Mucosa of rectum (tissue), 2 donors: ENCODE data around the gene AUP1.

Source experiments
- H3K27ac ChIP-seq, 2 donors: one replicate each; pipeline ENCODE4 v1.7.0; 2013; ENCODE audit warnings: inconsistent platforms in 2 of 2, low read depth in 2 of 2, low read length in 2 of 2
- H3K27me3 ChIP-seq, 2 donors: one replicate each; pipeline ENCODE4 v1.7.0; 2013; ENCODE audit warnings: low read length in 2 of 2; ENCODE audit not compliant: control insufficient read depth in 2 of 2, insufficient read depth in 2 of 2
- H3K36me3 ChIP-seq, 2 donors: one replicate each; pipeline ENCODE4 v1.7.0; 2013; ENCODE audit warnings: low read length in 2 of 2; ENCODE audit not compliant: control insufficient read depth in 2 of 2, insufficient read depth in 2 of 2
- H3K4me1 ChIP-seq, 2 donors: one replicate each; pipeline ENCODE4 v1.7.0; 2013; ENCODE audit warnings: low read length in 2 of 2, mild to moderate bottlenecking in 1 of 2; ENCODE audit not compliant: control insufficient read depth in 2 of 2, insufficient read depth in 2 of 2
- H3K4me3 ChIP-seq, 2 donors: one replicate each; pipeline ENCODE4 v1.7.0; 2013; ENCODE audit warnings: low read length in 2 of 2
- H3K9ac ChIP-seq, 2 donors: one replicate each; pipeline ENCODE4 v1.7.0; 2013; ENCODE audit warnings: low read length in 2 of 2, low read depth in 1 of 2, mild to moderate bottlenecking in 1 of 2
- H3K9me3 ChIP-seq, 2 donors: one replicate each; pipeline ENCODE4 v1.7.0; 2013; ENCODE audit warnings: low read length in 2 of 2; ENCODE audit not compliant: control insufficient read depth in 2 of 2
- donor health status: healthy.
- donor health status: Normal muscosa, but diverticular disease.

Gene AUP1

GRCh38 chr2:74550231-74550630 is 20.7 kb upstream of the AUP1 start:
- H3K36me3 ChIP-seq = no peaks in the 10 kb centered on the region
- no peak overlapping the region for H3K9ac ChIP-seq
- H3K4me3 ChIP-seq = no peak overlapping the region
- H3K27ac ChIP-seq = no peak overlapping the region
- no peaks in the 10 kb centered on the region for H3K9me3 ChIP-seq
- H3K27me3 ChIP-seq = no peaks in the 10 kb centered on the region
- H3K4me1 ChIP-seq = peaks cover 5 to 23% of the 10 kb centered on the region in 2 donors

- H3K9me3 ChIP-seq = no peaks in the 10 kb centered on the region
- no peaks in the 10 kb centered on the region for H3K27me3 ChIP-seq
- H3K27ac ChIP-seq = peak overlapping the region; percentile 43 to 57
- H3K9ac ChIP-seq = peak overlapping the region; percentile 52 to 74
- no peaks in the 10 kb centered on the region for H3K36me3 ChIP-seq
- H3K4me1 ChIP-seq = peaks cover 5 to 23% of the 10 kb centered on the region in 2 donors
- H3K4me3 ChIP-seq = peak overlapping the region; percentile 66 to 67
Measured at GRCh38 chr2:74548900-74549826, 19.7 kb upstream of the AUP1 start.

GRCh38 chr2:74548285-74548899 is 18.9 kb upstream of the AUP1 start:
- H3K4me3 ChIP-seq = peak overlapping the region; percentile 59 to 67
- H3K9ac ChIP-seq = peak overlapping the region; percentile 49 to 74
- H3K36me3 ChIP-seq = no peaks in the 10 kb centered on the region
- no peaks in the 10 kb centered on the region for H3K9me3 ChIP-seq
- H3K27ac ChIP-seq = peak overlapping the region; percentile 43 to 57
- peaks cover 5 to 22% of the 10 kb centered on the region in 2 donors for H3K4me1 ChIP-seq
- no peaks in the 10 kb centered on the region for H3K27me3 ChIP-seq

- no peaks in the 10 kb centered on the region for H3K9me3 ChIP-seq
- no peak overlapping the region for H3K27ac ChIP-seq
- H3K4me3 ChIP-seq = no peak overlapping the region
- H3K36me3 ChIP-seq = no peaks in the 10 kb centered on the region
- peaks cover 5 to 19% of the 10 kb centered on the region in 2 donors for H3K4me1 ChIP-seq
- no peaks in the 10 kb centered on the region for H3K27me3 ChIP-seq
- H3K9ac ChIP-seq = no peak overlapping the region
Measured at GRCh38 chr2:74546004-74546403, 16.5 kb upstream of the AUP1 start.

GRCh38 chr2:74544634-74545033 is 15.1 kb upstream of the AUP1 start:
- peaks cover 1 to 13% of the 10 kb centered on the region in 2 donors for H3K4me1 ChIP-seq
- H3K36me3 ChIP-seq = no peaks in the 10 kb centered on the region
- no peaks in the 10 kb centered on the region for H3K27me3 ChIP-seq
- no peak overlapping the region for H3K4me3 ChIP-seq
- no peaks in the 10 kb centered on the region for H3K9me3 ChIP-seq
- H3K27ac ChIP-seq = no peak overlapping the region
- no peak overlapping the region for H3K9ac ChIP-seq

GRCh38 chr2:74542978-74543377 is 13.5 kb upstream of the AUP1 start:
- H3K27me3 ChIP-seq = no peaks in the 10 kb centered on the region
- no peaks in the 10 kb centered on the region for H3K4me1 ChIP-seq
- no peaks in the 10 kb centered on the region for H3K36me3 ChIP-seq
- no peak overlapping the region for H3K27ac ChIP-seq
- H3K9me3 ChIP-seq = no peaks in the 10 kb centered on the region
- H3K9ac ChIP-seq = no peak overlapping the region
- H3K4me3 ChIP-seq = no peak overlapping the region

- H3K9ac ChIP-seq = no peak overlapping the region
- H3K9me3 ChIP-seq = no peaks in the 10 kb centered on the region
- no peaks in the 10 kb centered on the region for H3K27me3 ChIP-seq
- no peaks in the 10 kb centered on the region for H3K36me3 ChIP-seq
- no peak overlapping the region for H3K4me3 ChIP-seq
- H3K4me1 ChIP-seq = no peaks in the 10 kb centered on the region
- peak overlapping the region in 1 of 2 donors; percentile 20 for H3K27ac ChIP-seq
Measured at GRCh38 chr2:74540291-74540690, 10.8 kb upstream of the AUP1 start.

GRCh38 chr2:74538881-74539339 is 9.4 kb upstream of the AUP1 start:
- Histone ChIP-seq H3K9me3 (no peaks in the 10 kb centered on the region), H3K4me1 (no peaks in the 10 kb centered on the region), H3K36me3 (no peaks in the 10 kb centered on the region), H3K27me3 (no peaks in the 10 kb centered on the region), H3K4me3 (no peak overlapping the region), H3K27ac (no peak overlapping the region), H3K9ac (no peak overlapping the region)

GRCh38 chr2:74537140-74537539 is 7.6 kb upstream of the AUP1 start:
- H3K9me3 ChIP-seq = no peaks in the 10 kb centered on the region
- no peaks in the 10 kb centered on the region for H3K27me3 ChIP-seq
- no peaks in the 10 kb centered on the region for H3K4me1 ChIP-seq
- no peak overlapping the region for H3K27ac ChIP-seq
- H3K4me3 ChIP-seq = no peak overlapping the region
- no peak overlapping the region for H3K9ac ChIP-seq
- H3K36me3 ChIP-seq = peaks cover 6 to 10% of the 10 kb centered on the region in 2 donors
